Effector CD8-positive, alpha-beta T cell (primary cell): ENCODE results near the gene TECPR2.

Experiments used
- DNase-seq: peaks from one replicate; lab custom pipeline; 2025; lab: John Stamatoyannopoulos, UW

Gene TECPR2

GRCh38 chr14:102496958-102497744 lies 134.4 kb downstream of the TECPR2 start:
- no peak for DNase-seq

GRCh38 chr14:102497998-102498677 lies 135.4 kb downstream of the TECPR2 start:
- DNase-seq = no peak

GRCh38 chr14:102498678-102499265 lies 136.0 kb downstream of the TECPR2 start:
- no peak for DNase-seq

GRCh38 chr14:102499401-102500157 lies 136.8 kb downstream of the TECPR2 start:
- DNase-seq = no peak

- DNase-seq = no peak
Observed at GRCh38 chr14:102500158-102500662, 137.5 kb downstream of the TECPR2 start.

GRCh38 chr14:102500713-102501112 lies 138.0 kb downstream of the TECPR2 start:
- DNase-seq = no peak

GRCh38 chr14:102501751-102502315 lies 139.1 kb downstream of the TECPR2 start:
- no peak for DNase-seq

- DNase-seq = no peak
Observed at GRCh38 chr14:102502571-102502970, 139.8 kb downstream of the TECPR2 start.

- DNase-seq = no peak
Observed at GRCh38 chr14:102503641-102504327, 141.0 kb downstream of the TECPR2 start.

GRCh38 chr14:102504328-102504999 lies 141.7 kb downstream of the TECPR2 start:
- no peak for DNase-seq

- no peak for DNase-seq
Observed at GRCh38 chr14:102505000-102505619, 142.4 kb downstream of the TECPR2 start.

- no peak for DNase-seq
Observed at GRCh38 chr14:102505775-102506625, 143.3 kb downstream of the TECPR2 start.

- DNase-seq = no peak
Observed at GRCh38 chr14:102506626-102506925, 143.8 kb downstream of the TECPR2 start.

GRCh38 chr14:102507081-102507856 lies 144.5 kb downstream of the TECPR2 start:
- DNase-seq = no peak

- DNase-seq = no peak
Observed at GRCh38 chr14:102507857-102508312, 145.1 kb downstream of the TECPR2 start.

GRCh38 chr14:102508410-102508773 lies 145.7 kb downstream of the TECPR2 start:
- DNase-seq = no peak

- peak; percentile 35 for DNase-seq
Observed at GRCh38 chr14:102508774-102509745, 146.3 kb downstream of the TECPR2 start.
